ENCODE results near the gene C1orf167. TPM values are rescaled to one million over a fixed set of nuclear protein-coding genes. Genes with fewer than 3 reads are reported as not detected.

C1orf167 gene
- polyA plus RNA-seq, 1 of the 3 experiments (the other 2 are of a cell fraction): 0.10 TPM

GRCh38 chr1:11719313-11720032 is 42.5 kb upstream of the C1orf167 start:
- H2AFZ ChIP-seq (ENCODE audit: low read depth): peak overlapping the region; percentile 53; the same call in 1 of the 2 replicates
- peak; percentile 81 for TF ChIP-seq SMC3 (IDR thresholded peaks at IDR 0.05; ENCODE audit: low read depth, low read length)
- TF ChIP-seq MXI1 (IDR thresholded peaks at IDR 0.05; ENCODE audit: low read depth, low read length): peak; percentile 67; the same call in 1 of the 2 replicates
- no peak for TF ChIP-seq NFIC (IDR thresholded peaks at IDR 0.05; ENCODE audit: borderline replicate concordance)
- TF ChIP-seq FOXM1 (IDR thresholded peaks at IDR 0.05; ENCODE audit: low read depth): no peak
- no peak for TF ChIP-seq RFX5 (IDR thresholded peaks at IDR 0.05; ENCODE audit: low read length)
- 0 out of 2 replicates have a peak, but pooled peaks have one; percentile 18 for TF ChIP-seq RCOR1 (IDR thresholded peaks at IDR 0.05; ENCODE audit: low read length)
- no peak for TF ChIP-seq YY1 (IDR thresholded peaks at IDR 0.05; ENCODE audit: low read depth)
- peak; percentile 81 for TF ChIP-seq MAX (IDR thresholded peaks at IDR 0.05; ENCODE audit: low read depth)
- peak; percentile 98 for TF ChIP-seq CTCF (IDR thresholded peaks at IDR 0.05)
- TF ChIP-seq CHD2 (IDR thresholded peaks at IDR 0.05; ENCODE audit: low read length, partially characterized antibody): peak; percentile 33
- no peak for TF ChIP-seq RXRA (IDR thresholded peaks at IDR 0.05; ENCODE audit: borderline replicate concordance, low read depth)
- no peak for TF ChIP-seq ZBTB33 (IDR thresholded peaks at IDR 0.05; ENCODE audit: borderline replicate concordance, low read depth)
- no peak for TF ChIP-seq JUND (IDR thresholded peaks at IDR 0.05)
- no peak for TF ChIP-seq EZH2phosphoT487 (IDR thresholded peaks at IDR 0.05; ENCODE audit: borderline replicate concordance, low read depth)
- no peak for TF ChIP-seq TAF1 (IDR thresholded peaks at IDR 0.05; ENCODE audit: borderline replicate concordance, low read depth, low read length)
- TF ChIP-seq REST (IDR thresholded peaks at IDR 0.05; ENCODE audit: low read depth, low read length): no peak
- TF ChIP-seq FOSL2 (IDR thresholded peaks at IDR 0.05; ENCODE audit: borderline replicate concordance, low read depth): no peak
- TF ChIP-seq GATA2 (CRISPR knock-in tag; IDR thresholded peaks at IDR 0.05): no peak
- no peak for TF ChIP-seq EP300 (IDR thresholded peaks at IDR 0.05; ENCODE audit: borderline replicate concordance in 1 of 2, low read depth in 1 of 2, low read length in 1 of 2)
- no peak for TF ChIP-seq USF2 (IDR thresholded peaks at IDR 0.05; ENCODE audit: borderline replicate concordance, low read depth, low read length)
- no peak for TF ChIP-seq POLR2AphosphoS5 (IDR thresholded peaks at IDR 0.05; ENCODE audit: low read depth, low read length)
- TF ChIP-seq SIN3A (IDR thresholded peaks at IDR 0.05; ENCODE audit: borderline replicate concordance, low read depth, low read length): no peak
- TF ChIP-seq ELF1 (IDR thresholded peaks at IDR 0.05): no peak
- no peak for TF ChIP-seq GABPA (IDR thresholded peaks at IDR 0.05; ENCODE audit: low read depth)
- no peak for TF ChIP-seq MEF2A (IDR thresholded peaks at IDR 0.05; ENCODE audit: borderline replicate concordance, low read depth)

More at GRCh38 chr1:11719313-11720032, 42.5 kb upstream of the C1orf167 start:
- H4K20me1 ChIP-seq (ENCODE audit: insufficient read depth): no peaks in the 10 kb centered on the region
- peaks cover 0 to 4% of the 10 kb centered on the region in 2 experiments; a peak in 1 of 4 replicates for H3K4me1 ChIP-seq (ENCODE audit: control insufficient read depth in 1 of 2, insufficient read depth in 2 of 2, low read depth in 1 of 2, low read length in 1 of 2)
- DNase-seq: peak; percentile 82
- no peaks in the 10 kb centered on the region for H3K9me2 ChIP-seq
- CTCF ChIA-PET: interaction anchor here (0.6 to 8.6 kb wide), 45 partner anchors 9 to 682 kb away, joined by 3 to 205 read pairs (median 4); partner anchors contain the start of genes AGTRAP, CLCN6, DISP3 and FBXO2
- H3K4me3 ChIP-seq (ENCODE audit: low read depth in 2 of 2, low read length in 1 of 2): peak overlapping the region; percentile 21 to 36; a peak in 2 of 4 replicates
- H3K36me3 ChIP-seq (replicated peaks in 1 of 2; ENCODE audit: control insufficient read depth in 1 of 2, insufficient read depth in 2 of 2, low read length in 1 of 2): no peaks in the 10 kb centered on the region
- H3K9me3 ChIP-seq: no peaks in the 10 kb centered on the region
- no peaks in the 10 kb centered on the region; the same call in 1 of the 2 replicates for H3K27me3 ChIP-seq (ENCODE audit: insufficient read depth)
- 33% methylated on average over 22 of the region's 44 CpGs for WGBS (ENCODE audit: low lambda C conversion rate)
- peak overlapping the region; percentile 83 for H3K4me2 ChIP-seq
- no peaks in the 10 kb centered on the region for H3K79me2 ChIP-seq (ENCODE audit: insufficient read depth)
- POLR2A ChIA-PET: interaction anchor here (1.0 to 1.4 kb wide), 2 partner anchors 55 to 69 kb away, joined by 5 read pairs; partner anchors contain the start of gene FBXO6
- no peak overlapping the region for H3K27ac ChIP-seq (ENCODE audit: low read depth in 2 of 2, low read length in 1 of 2)
- no peak overlapping the region for H3K9ac ChIP-seq
- no peaks in the 10 kb centered on the region for H3F3A ChIP-seq (replicated peaks; ENCODE audit: insufficient read depth)

Data from SK-N-SH (cell line).